Fibroblast of lung (primary cell): ENCODE results near the gene SCYL1.

ENCODE experiments used
- EZH2 ChIP-seq: IDR thresholded peaks from 2 replicates; pipeline ENCODE4 v1.5.1; 2012; ENCODE audit warnings: low read length, control low read depth, mild to moderate bottlenecking; ENCODE audit errors: missing control alignments
- TF ChIP-seq, protein P1 (sequence below), 2 donors: IDR thresholded peaks in 1 of 2; conservative IDR thresholded peaks in 1 of 2; 1 replicate in 1 of 2; 2 replicates in 1 of 2; pipeline ENCODE4 v1.5.1; 2011 to 2012; ENCODE audit warnings: low read length in 2 of 2, control low read depth in 1 of 2, inconsistent platforms in 1 of 2, low read depth in 1 of 2, mild to moderate bottlenecking in 1 of 2

DNA sequence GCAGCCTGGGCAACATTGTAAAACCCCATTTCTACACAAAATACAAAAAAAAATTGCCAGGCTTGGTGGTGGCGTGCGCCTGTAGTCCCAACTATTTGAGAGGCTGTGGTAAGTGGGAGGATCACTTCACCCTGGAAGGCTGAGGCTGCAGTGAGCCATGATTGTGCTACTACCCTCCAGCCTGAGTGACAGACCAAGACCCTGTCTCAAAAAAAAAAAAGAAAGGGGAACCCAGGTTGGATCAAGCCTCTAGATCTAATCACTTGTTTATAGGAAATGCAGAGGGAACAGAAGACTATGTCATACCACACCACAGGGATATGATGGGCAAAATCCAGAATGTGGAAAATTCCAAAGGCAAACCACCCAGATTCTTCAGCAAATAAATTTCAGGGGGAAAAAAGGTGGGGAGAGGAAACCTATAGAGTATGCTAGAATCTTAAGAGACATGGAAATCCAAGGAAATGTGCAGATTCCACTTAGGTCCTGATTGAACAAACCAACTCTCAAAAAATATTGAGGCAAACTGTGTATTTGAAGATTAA, 42.5 kb upstream of the SCYL1 start:
- TF ChIP-seq, protein P1, sequence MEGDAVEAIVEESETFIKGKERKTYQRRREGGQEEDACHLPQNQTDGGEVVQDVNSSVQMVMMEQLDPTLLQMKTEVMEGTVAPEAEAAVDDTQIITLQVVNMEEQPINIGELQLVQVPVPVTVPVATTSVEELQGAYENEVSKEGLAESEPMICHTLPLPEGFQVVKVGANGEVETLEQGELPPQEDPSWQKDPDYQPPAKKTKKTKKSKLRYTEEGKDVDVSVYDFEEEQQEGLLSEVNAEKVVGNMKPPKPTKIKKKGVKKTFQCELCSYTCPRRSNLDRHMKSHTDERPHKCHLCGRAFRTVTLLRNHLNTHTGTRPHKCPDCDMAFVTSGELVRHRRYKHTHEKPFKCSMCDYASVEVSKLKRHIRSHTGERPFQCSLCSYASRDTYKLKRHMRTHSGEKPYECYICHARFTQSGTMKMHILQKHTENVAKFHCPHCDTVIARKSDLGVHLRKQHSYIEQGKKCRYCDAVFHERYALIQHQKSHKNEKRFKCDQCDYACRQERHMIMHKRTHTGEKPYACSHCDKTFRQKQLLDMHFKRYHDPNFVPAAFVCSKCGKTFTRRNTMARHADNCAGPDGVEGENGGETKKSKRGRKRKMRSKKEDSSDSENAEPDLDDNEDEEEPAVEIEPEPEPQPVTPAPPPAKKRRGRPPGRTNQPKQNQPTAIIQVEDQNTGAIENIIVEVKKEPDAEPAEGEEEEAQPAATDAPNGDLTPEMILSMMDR (conservative IDR thresholded peaks at IDR 0.05 in 1 of 2, IDR thresholded peaks at IDR 0.05 in 1 of 2; ENCODE audit: low read depth in 1 of 2, low read length in 2 of 2), result no peak
- no peak for TF ChIP-seq EZH2
